ENCODE data around the gene ZCCHC14.

Gene ZCCHC14

GRCh38 chr16:87359121-87359520, 133.7 kb downstream of the ZCCHC14 start:
- in situ Hi-C loops (cut with HindIII; ENCODE audit: low sequenced_read_pairs) = no loop called here
- H3K4me3 ChIP-seq (ENCODE audit: low read depth, low read length) = no peak overlapping the region
- no peak for TF ChIP-seq CTCF (IDR thresholded peaks at IDR 0.05; ENCODE audit: low read depth, low read length, missing control alignments)
- DNase-seq (ENCODE audit: low read depth) = no peak

GRCh38 chr16:87358696-87359095, 134.1 kb downstream of the ZCCHC14 start:
- DNase-seq (ENCODE audit: low read depth) = no peak
- TF ChIP-seq CTCF (IDR thresholded peaks at IDR 0.05; ENCODE audit: low read depth, low read length, missing control alignments) = no peak
- H3K4me3 ChIP-seq (ENCODE audit: low read depth, low read length) = no peak overlapping the region
- in situ Hi-C loops (cut with HindIII; ENCODE audit: low sequenced_read_pairs) = no loop called here

- DNase-seq (ENCODE audit: low read depth) = no peak
- H3K4me3 ChIP-seq (ENCODE audit: low read depth, low read length) = no peak overlapping the region
- TF ChIP-seq CTCF (IDR thresholded peaks at IDR 0.05; ENCODE audit: low read depth, low read length, missing control alignments) = no peak
- in situ Hi-C loops (cut with HindIII; ENCODE audit: low sequenced_read_pairs) = no loop called here
Measured at GRCh38 chr16:87358250-87358649, 134.6 kb downstream of the ZCCHC14 start.

- in situ Hi-C loops (cut with HindIII; ENCODE audit: low sequenced_read_pairs) = no loop called here
- DNase-seq (ENCODE audit: low read depth) = no peak
- H3K4me3 ChIP-seq (ENCODE audit: low read depth, low read length) = no peak overlapping the region
- no peak for TF ChIP-seq CTCF (IDR thresholded peaks at IDR 0.05; ENCODE audit: low read depth, low read length, missing control alignments)
Measured at GRCh38 chr16:87356491-87356853, 136.4 kb downstream of the ZCCHC14 start.
